IPS-NIHi7 (cell line): ENCODE measurements around the gene EHD1.

Source experiments
- DNase-seq: peaks from one replicate; pipeline ENCODE4 v3.0.0; 2012; ENCODE audit warnings: mixed read lengths; ENCODE audit errors: extremely low spot score

The EHD1 gene

DNA sequence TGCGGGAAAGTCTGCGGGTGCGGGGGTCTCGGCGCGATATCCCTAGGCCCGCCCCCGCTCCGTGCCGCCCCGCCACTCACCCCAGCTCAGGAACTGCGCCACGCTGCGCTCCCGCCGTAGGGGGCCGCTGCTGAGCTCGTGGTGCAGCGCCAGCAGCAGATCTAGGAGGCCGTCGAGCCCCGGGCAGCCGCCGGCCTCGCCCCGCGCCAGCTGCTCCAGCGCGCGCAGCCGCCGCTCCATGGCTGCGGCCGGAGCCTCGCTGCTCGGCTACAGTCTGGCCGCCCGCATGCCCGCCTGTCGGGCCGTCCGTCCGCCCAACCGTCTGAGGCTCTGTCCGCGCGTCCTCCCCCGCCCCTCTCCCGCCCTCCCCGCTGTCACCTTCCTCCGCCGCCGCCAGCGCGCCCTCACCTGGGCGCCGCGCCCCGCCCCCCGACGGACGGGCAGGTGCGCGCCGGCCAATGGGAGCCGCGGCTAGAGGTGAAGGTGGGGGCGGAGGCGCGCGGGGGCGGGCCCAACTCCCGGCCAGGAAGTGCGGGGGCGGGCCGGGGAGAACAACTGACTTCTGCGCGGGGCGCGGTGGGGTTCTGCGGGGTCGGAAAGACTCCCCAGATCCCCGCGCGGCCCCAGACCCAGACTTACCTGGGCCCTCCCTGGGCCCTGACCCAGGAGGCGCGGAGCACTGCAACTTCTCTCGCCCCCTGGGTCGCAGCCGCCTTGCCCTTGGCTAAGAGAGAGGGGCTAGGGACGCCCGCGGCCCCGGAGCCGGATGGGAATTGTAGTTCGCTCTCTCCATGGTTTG lies 33.9 kb downstream of the EHD1 start, which contains the start of gene CDC42BPG:
TSS of gene CDC42BPG (minus strand) at position 324 of the 799 bp plus-strand sequence. CDS start at position 240, 84 bp downstream.
- peak; percentile 96 for DNase-seq

DNA sequence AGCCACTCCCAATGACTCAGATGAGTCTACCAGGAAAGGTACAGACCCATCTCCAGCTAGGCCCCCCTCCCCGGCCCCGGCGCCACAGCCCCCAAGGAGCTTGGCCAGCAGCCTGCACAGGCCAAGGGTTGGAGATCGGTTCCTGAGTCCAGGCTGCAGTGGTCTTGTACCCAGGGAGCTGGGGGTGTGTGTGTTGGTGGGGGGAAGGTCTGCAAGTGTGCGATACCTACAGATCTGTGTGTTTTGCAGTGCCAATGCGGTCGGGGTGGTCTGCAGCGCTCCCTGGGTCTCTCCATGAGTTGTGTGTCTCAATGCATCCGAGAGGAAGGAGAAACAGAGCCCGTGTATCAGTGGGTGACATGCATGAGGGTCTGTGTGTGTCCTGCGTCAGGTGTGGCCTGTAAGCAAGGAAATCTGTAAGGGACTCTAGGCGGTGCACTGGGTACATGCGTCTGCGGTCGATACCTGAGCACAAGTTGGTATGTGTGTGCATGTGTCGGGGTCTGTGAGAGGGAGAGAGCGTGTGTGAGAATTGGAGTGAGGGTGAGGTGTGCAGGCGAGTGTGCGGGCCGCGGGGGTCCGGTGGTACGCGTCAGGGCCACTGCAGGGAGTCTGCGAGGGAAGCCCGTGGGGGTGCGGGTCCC lies 34.6 kb downstream of the EHD1 start:
- DNase-seq: no peak

DNA sequence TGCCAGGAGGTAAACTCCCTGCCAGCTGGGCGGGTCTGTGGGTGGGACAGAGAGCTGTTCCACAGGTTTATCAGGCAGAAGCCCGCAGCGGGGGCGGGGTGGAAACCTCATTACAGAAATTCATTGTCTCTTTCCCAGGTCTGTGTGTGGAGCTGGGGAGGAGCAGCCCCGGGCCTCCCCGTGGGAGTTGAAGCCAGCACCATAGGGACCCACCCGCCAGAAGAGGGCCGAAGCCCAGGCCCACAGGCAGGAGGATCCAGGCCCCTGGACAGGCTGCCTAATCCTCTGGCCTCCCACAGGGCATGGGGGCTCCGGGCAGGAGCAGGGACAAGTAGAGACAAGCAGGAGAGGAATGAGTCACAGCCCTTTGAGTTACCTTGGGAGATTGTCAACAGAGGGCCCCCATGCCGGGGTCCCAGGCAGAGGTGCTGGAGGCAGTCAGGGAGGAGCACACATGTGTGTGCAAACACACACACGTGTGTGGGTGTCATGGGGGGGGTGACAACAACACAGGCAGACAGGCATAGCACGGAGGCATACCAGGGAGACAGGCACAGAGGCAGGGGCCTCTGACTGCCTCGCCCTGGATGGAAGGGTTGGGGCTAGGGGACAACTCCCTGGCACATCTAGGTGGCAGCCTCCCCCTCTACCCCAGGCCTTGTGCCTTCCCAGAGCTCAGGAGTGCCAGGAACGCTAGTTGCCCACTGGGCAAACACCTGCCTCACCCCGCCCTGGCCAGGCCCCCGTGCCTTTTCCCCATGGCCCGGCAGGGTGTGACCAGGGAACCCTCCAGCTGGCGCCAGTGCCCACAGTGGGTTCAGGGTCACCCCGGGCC lies 35.4 kb downstream of the EHD1 start:
- DNase-seq: peak; percentile 71

DNA sequence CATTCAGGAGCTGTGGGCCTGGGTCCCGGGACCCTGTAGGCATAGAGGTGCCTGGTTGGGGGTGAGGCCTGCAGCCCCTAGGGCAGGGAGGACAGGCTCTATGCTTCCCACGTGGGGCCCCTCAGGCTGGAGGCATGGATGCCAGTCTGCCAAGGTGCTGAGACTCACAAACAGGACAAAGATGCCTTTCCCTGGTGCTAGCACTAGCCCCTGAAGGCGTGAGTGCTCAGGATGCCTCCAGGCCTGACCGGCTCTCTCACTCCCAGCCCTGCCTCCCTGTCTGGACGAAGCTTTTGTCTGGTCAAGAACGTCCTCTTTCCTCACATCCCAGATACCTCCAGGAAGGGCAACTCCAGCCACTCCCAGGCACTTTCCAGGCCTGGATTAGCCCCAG lies 36.1 kb downstream of the EHD1 start:
- DNase-seq: no peak

DNA sequence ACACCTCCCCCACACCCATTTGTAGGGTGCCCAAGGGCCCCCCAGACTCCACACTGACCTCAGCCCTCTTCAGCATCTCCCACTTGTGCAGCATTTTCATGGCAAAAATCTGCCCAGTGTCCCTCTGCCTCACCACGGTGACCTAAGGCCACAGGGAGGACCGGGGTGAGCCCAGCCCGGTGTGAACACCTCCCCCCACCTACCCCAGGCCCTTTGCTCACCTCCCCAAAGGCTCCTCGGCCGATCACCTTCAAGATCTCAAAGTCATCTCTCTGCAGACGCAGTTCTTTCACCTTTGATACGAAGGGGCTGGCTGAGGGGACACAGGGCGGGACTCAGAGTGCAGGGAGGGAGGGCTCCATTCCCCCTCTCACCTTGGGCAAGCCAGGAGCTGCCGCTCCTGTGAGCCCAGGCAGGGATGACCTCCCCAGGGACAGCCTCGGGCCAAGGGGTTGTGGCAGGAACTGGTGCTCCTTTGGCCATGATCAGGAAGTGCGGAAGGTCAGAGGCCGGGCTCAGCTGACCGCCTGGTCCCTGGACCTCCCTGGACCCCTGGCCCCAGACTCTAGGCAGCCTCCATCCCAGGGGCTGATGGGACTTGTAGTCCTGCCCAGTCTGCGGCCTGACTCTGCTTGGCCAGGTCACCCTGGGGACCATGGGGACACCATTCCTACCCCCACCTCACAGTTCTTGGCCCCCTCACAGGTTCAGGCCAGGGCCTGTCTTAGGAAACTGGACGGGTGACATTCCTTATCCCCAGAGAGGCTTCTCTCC lies 36.6 kb downstream of the EHD1 start:
- DNase-seq: no peak

DNA sequence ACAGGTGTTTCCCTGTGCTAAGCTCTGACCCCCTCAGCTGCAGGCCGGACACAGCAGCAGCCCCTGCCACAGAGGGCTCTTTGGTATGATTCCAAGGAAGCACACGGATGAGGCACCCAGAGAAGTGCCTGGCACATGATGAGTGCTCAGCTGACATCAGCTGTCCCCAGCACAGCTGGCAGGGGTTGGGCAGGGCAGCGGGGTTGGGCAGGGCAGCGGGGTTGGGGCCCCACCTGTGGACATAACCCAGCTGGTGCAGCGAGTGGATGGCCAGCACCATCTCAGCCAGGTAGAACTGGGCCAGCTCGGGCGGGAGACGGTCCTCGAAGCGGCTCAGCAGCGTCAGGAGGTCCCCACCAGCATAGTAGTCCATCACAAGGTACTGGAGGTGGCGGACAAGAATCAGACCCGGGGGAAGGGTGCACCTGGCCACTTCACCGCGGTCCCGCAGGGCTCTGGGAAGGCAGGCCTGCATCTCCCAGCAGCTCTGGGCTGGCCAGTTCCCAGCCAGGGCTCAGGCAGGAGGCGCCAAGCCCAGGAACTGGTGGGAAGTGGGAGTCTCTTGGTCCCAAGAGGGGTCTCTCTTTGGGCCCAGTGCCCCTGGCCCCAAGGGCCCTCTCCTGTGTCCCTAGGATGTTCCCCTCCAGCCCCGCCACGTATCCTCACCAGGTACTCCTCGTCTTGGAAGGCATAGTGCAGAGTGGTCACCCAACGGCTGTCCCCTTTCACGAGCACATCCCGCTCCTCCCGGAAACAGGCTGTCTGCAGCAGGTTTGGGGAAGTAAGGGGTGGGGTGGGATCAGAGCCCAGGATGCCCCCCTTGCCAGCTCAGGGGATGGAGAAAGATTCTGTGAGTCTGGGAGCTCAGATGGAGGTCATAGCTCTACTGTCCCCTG lies 38.3 kb downstream of the EHD1 start:
- DNase-seq: no peak

DNA sequence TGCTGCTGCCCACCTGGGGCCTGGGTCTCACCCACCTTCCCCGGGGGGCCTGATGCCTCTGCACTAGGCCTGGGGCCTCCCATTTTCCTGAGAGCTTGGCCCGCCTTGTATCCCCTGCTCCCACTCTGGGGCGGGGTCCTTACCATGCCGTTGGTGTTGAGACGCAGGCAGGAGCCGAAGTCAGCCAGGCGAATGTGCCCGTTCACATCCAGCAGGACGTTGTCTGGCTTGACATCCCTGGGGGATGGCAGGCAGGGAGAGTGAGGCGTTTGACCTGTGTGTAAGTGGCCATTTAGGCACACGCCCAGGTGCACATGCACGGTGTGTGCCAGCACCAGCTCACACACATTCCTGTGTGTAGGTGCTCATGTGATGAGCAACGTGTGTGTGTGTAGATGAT lies 39.1 kb downstream of the EHD1 start:
- DNase-seq: no peak

DNA sequence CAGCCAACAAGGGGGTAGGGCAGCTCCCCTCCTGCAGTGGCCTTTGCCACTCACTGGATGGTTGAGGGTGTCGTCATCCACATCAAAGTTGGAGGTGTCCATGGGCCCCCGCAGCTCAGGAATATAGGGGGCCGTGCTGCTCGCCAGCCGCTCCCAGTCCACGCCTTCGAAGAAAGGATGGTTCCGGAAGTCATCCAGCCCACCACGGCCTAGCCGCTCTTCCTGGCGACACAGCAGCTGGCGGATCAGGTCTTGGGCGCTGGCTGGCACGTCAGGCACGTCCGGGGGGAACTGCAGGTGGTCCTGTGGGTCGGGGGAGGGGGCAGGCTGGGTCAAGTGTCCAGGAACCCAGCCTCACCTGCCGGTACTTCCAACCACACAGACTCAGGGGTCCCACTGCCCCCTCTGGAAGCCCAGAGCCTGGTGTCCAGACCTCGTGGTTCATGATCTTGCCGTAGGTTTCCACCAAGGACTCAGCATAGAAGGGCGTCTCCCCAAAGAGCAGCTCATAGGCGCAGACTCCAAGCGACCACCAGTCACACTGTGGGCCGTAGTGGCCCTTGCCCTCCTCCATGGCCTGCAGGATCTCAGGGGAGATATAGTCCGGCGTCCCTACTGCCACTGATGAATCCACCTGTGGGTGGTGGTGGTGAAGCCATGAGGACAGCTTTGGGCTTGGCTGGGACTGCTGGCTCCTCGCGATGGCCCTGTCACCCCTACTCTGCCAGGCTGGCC lies 39.7 kb downstream of the EHD1 start:
- DNase-seq: no peak

DNA sequence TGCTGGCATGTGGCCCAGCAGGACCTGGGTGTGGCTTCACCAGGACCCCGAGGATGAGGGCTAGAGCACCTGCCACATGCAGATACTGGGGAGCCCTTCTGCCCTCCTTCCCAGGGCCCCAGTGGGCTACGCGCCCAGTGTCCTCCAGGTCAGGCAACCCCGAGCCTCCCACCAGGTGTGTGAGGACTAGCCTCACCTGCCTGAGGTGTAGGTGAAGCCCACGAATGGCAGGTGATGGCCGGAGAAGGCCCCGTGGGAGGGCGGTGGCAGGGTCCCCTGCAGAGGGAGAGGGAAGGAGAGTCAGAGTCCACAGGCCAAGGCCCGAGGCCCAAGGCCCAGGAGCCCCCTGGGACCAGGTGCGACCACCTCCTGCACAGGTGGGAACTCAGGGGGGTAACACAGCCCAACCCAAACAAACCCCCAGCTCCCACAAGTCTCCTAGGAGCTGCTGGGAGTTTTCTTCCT lies 40.5 kb downstream of the EHD1 start:
- no peak for DNase-seq

DNA sequence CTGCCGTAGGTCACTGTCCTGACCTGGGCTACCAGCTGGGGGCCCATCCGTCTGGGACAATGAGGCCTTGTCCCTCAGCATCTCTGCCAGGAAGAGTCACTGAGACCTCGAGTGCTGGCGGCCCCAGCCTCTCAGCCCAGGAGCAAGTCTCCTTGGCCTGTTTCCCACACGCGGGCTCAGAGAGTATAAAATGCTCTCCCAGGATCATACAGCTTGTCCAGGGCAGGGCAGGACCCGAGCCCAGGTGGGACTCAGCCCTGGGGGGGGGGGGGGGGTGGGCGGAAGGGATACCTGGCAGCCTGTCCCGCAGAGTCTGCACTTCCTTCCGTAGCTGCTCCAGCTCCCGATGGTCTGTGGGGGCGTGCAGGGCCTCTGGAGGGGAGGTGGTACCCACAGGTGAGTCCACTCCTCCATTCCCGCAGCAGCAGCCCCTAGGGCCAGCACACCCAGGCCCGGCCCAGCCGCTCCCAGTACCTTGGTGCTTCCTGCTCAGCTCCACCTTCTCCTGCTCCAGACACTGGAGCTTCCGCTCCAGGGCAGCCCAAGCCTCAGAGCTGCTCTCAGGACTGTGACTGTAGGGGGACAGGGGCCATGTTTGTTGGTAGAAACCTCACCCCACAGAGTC lies 41.9 kb downstream of the EHD1 start:
- DNase-seq: no peak

DNA sequence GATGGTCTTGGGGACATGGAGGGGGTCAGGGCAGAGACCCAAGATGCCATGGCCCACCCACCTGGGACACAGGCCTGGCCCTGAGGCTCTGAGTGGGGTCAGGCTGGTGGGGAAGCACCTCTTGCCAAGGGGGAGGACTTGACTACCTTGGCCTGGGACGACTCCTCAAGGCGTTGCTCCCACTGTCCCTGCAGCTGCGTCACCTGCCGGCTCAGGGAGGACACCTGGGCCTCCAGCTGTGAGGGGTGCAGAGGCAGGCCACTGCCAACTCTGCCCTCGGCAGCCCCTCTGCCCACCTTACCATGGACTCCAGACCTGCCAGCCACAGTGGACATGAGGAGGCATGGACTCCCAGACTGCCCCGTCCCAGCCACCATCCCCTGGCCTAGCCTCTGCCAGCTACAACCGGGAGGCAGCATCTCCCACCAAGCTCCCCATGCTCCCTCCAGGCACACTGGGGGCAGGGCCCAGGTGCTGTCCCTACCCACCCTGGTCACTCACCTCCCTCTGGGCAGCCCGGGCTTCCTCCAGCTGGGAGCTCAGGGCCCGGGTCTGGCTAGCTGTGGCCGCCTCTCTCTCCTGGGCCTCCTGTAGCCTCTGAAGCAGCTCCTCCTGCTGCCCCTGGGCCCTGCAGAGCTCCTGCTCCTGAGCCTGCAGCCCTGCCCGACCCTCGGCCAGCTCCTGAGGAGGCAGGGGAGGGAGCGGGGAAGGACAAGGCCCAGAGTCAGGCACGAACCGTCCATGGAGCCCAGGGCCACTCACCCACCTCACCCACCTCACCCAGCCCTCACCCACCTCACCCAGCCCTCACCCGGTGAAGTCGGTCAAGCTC lies 42.6 kb downstream of the EHD1 start:
- no peak for DNase-seq

DNA sequence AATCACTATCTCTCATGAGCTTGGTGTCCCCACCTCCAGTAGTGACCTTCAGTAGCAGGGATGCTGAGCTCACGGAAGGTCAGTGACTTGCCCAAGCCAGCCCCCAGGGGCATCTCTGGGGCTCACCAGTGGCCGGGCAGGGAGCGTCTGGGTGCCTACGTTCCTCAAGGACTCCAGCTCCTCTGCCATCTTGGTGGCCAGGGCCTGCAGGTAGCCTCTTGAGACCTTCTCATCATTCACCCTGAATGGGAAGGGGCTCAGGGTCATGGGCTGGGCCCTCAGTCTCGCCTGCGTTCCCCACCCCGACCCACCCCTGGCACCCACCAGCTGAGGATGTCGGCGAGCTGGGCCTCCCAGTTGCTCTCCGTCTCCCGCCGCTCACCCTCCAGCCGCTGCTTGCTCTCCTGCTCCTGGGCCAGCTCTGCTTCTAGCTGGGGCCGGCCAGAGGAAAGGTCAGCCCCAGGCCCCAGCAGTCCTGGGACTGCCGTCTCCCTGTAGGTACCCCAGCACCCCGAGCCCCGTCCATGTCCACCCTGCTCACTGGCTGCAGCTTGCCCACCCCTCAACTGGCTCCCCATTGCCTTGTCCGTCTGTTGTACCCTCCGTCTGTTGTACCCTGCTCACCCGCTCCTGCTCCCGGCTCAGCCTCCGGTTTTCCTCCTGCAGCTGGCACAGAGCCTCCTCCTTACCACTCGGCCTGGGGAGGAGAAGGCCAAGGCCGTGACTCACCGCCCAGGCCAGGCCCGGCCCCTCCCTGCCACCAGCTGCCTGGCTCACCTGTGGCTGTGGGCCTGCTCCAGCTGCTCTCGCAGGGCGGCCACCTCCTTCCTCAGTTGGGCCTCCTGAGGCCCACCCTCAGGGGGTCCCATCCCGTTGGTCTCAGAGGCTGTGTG lies 43.5 kb downstream of the EHD1 start:
- no peak for DNase-seq

DNA sequence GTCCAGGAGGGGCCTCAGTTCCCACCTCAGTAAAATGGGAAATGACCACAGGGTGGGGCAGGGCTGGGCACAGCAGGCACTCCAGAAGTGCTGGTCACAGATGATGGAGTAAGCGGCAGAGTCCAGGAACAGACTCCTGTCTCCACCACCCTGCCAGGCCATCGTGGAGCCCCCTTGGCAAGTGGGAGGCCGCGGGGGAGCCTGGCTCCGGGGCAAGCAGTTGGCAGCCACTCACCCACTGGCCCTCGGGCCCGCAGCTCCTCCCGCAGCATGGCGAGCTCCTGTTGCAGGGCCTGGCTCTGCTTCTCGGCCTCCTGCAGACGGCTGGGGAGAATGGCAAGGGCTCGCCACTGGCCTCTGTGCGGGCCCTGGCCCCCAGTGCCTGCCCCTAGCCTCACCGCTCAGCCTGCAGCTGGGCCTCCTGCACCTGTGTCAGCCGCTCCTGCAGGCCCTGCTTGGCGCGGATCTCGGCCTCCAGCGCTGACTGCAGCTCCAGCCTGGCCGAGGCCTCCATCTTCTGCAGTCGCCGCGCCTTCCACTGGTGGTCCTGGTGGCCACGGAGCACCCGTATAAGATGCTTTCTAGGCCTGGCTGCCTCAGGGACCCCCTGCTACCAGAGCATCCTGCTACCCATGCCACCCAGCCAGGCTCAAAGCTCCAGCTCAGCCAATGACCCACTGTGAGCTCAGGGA lies 44.2 kb downstream of the EHD1 start:
- DNase-seq: no peak

DNA sequence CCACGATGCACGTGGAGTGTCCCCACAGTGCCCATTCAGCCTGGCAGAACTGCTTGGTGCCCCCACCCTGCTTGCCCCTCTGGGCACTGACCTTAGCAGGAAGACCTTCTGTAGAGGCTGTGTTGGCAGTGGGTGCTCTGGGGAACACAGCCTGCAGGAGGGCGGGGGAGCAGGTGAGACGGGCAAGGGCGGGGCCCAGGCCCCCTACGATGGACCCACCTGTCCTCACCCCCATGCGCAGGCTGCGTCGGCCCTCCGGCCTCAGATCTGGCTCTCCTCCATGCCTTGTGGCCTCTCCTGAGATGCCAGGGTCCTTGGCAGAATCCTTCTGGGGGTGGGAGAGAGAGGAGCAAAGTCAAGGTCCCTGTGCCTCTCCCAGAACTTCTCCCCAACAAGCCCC lies 44.9 kb downstream of the EHD1 start:
- DNase-seq: no peak

DNA sequence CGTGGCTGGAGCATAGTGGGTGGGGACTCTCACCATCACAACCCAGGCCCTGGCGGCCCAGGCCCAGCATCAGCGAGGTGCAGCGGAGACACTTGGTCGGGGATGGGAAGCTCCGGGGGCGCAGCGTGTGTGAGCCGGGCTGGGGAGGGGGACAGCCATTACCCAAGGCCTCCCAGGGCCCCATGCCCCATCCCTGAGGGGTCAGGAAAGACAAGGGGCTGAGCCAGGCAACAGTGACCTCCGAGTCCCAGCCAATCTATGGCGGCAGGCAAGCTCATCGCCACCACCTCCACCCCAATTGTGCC lies 45.3 kb downstream of the EHD1 start:
- DNase-seq: no peak

DNA sequence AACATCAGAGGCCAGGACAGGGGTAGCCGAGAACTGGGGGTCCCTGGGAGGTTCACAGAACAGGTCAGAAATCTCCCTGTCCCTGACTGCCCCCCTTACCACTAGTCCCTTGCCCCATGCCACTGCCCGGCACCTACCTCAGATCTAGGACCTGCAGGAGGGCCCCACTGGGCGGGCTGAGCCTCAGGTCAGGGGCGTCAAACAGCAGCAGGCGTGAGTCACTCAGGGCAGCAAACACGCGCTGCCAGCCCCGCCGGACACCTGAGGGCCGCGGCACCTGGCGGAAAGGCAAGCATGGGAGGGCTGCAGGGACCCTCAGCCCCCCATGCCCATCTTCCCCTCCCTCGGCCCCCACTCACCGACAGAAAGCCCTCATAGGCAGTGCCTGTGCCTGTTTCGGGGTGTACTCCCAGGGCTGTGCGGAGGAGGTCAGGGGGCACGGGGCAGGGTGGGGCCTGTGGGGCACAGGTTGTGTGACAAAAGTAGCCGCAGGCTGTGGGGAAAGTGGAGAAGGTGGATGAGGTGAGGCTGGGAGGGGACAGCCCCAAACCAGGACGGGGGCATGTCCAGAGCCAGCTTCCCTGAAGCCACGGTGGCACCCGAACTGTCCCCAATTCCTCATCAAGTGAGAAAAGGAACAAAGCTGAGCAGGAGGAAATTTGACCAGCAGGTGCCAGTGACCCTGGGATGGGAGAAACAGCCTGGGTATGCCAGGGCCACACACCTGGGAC lies 45.8 kb downstream of the EHD1 start:
- no peak for DNase-seq
